CD14-positive monocyte (primary cell): ENCODE measurements around the gene RAG2. TPM values are rescaled to one million over a fixed set of nuclear protein-coding genes. Genes with fewer than 3 reads are reported as not detected.

ENCODE experiments used
- DNase-seq, 3 donors: peaks; one replicate each; pipeline ENCODE4 v3.0.0-alpha.2; 2011 to 2022
- H2AFZ ChIP-seq: 2 replicates; pipeline ENCODE4 v1.6.0; 2012; ENCODE audit warnings: mild to moderate bottlenecking, low read depth, low read length, inconsistent platforms; ENCODE audit not compliant: insufficient read depth, poor library complexity, severe bottlenecking
- H3K27ac ChIP-seq, 2 donors: 1 replicate in 1 of 2; 2 replicates in 1 of 2; pipeline ENCODE4 v1.5.1; 2012 to 2013; ENCODE audit warnings: low read length in 2 of 2, control low read depth in 1 of 2, inconsistent platforms in 1 of 2, low read depth in 1 of 2, mild to moderate bottlenecking in 1 of 2
- H3K27me3 ChIP-seq, 2 donors: one replicate each; pipeline versions ENCODE4 v1.6.0 to v1.6.1; 2011 to 2013; ENCODE audit warnings: low read length in 2 of 2; ENCODE audit not compliant: control insufficient read depth in 2 of 2, insufficient read depth in 2 of 2
- H3K36me3 ChIP-seq, 2 donors: replicated peaks in 1 of 2; 1 replicate in 1 of 2; 2 replicates in 1 of 2; pipeline versions ENCODE4 v1.5.1 to v1.6.1; 2012 to 2013; ENCODE audit warnings: low read length in 2 of 2, control low read depth in 1 of 2, inconsistent platforms in 1 of 2, mild to moderate bottlenecking in 1 of 2; ENCODE audit not compliant: insufficient read depth in 2 of 2, control insufficient read depth in 1 of 2
- H3K4me1 ChIP-seq, 2 donors: 1 replicate in 1 of 2; 2 replicates in 1 of 2; pipeline versions ENCODE4 v1.5.1 to v1.6.1; 2012 to 2013; ENCODE audit warnings: low read length in 2 of 2, control low read depth in 1 of 2, inconsistent platforms in 1 of 2, mild to moderate bottlenecking in 1 of 2, moderate library complexity in 1 of 2; ENCODE audit not compliant: insufficient read depth in 2 of 2, control insufficient read depth in 1 of 2
- H3K4me2 ChIP-seq: replicated peaks from 2 replicates; pipeline ENCODE3; 2012; ENCODE audit warnings: low read length, moderate library complexity, mild to moderate bottlenecking; ENCODE audit not compliant: poor library complexity, severe bottlenecking; ENCODE audit errors: extremely low read depth
- H3K4me3 ChIP-seq, 3 experiments: fragments of 200-600 bp in 1 of 3; sonication (generic) in 1 of 3; replicated peaks in 1 of 3; 1 replicate in 2 of 3; 2 replicates in 1 of 3; pipeline ENCODE4 v1.5.1; 2011 to 2013; ENCODE audit warnings: low read length in 3 of 3, mild to moderate bottlenecking in 3 of 3, control low read depth in 2 of 3, low read depth in 2 of 3, inconsistent platforms in 1 of 3, moderate library complexity in 1 of 3
- H3K79me2 ChIP-seq: 2 replicates; pipeline ENCODE4 v1.6.0; 2012; ENCODE audit warnings: mild to moderate bottlenecking, control low read depth, inconsistent platforms, low read length, moderate library complexity; ENCODE audit not compliant: insufficient read depth
- H3K9ac ChIP-seq: 2 replicates; pipeline ENCODE4 v1.6.0; 2017; ENCODE audit warnings: low read length, mild to moderate bottlenecking; ENCODE audit not compliant: insufficient read depth, poor library complexity, severe bottlenecking
- H3K9me3 ChIP-seq, 2 donors: replicated peaks in 1 of 2; 1 replicate in 1 of 2; 2 replicates in 1 of 2; pipeline versions ENCODE4 v1.5.1 to v1.6.1; 2012 to 2013; ENCODE audit warnings: low read length in 2 of 2, control low read depth in 1 of 2; ENCODE audit not compliant: control insufficient read depth in 1 of 2, insufficient read depth in 1 of 2
- H4K20me1 ChIP-seq: 2 replicates; pipeline ENCODE4 v1.6.0; 2012; ENCODE audit warnings: mild to moderate bottlenecking, low read length, control low read depth, moderate library complexity; ENCODE audit not compliant: insufficient read depth
- H3K27ac Mint-ChIP-seq, 7 donors: one replicate each; pipeline ENCODE4 v1.8.0; 2020; ENCODE audit warnings: mild to moderate bottlenecking in 7 of 7, mixed read lengths in 7 of 7, moderate library complexity in 6 of 7, inconsistent platforms in 2 of 7
- H3K27me3 Mint-ChIP-seq, 3 donors: one replicate each; pipeline ENCODE4 v1.8.0; 2021 to 2022; ENCODE audit warnings: low read depth in 3 of 3, mild to moderate bottlenecking in 3 of 3, mixed read lengths in 3 of 3, moderate library complexity in 3 of 3, inconsistent platforms in 1 of 3
- H3K36me3 Mint-ChIP-seq, 2 donors: one replicate each; pipeline ENCODE4 v1.8.0; 2020; ENCODE audit warnings: mixed read lengths in 2 of 2, inconsistent platforms in 1 of 2, mild to moderate bottlenecking in 1 of 2
- H3K4me1 Mint-ChIP-seq: one replicate; pipeline ENCODE4 v1.8.0; 2020; ENCODE audit warnings: mild to moderate bottlenecking, mixed read lengths
- H3K4me3 Mint-ChIP-seq, 2 donors: one replicate each; pipeline ENCODE4 v1.8.0; 2020; ENCODE audit warnings: mild to moderate bottlenecking in 2 of 2, mixed read lengths in 2 of 2, moderate library complexity in 1 of 2
- H3K9me3 Mint-ChIP-seq, 7 donors: one replicate each; pipeline ENCODE4 v1.8.0; 2020 to 2022; ENCODE audit warnings: mixed read lengths in 7 of 7, mild to moderate bottlenecking in 6 of 7, moderate library complexity in 6 of 7, inconsistent platforms in 2 of 7
- WGBS: methylation state at CpG from one replicate; pipeline ENCODE4 v1.1.5; 2013; ENCODE audit warnings: missing lambda C conversion rate; ENCODE audit not compliant: insufficient coverage; 5-methylcytosine and 5-hydroxymethylcytosine counted together
- intact Hi-C, 2 donors: fragments of 100-400 bp; cut with micrococcal nuclease; formaldehyde crosslinking; loops; one replicate each; pipeline versions ENCODE4 v1.15.0 to v1.15.1; 2023
- polyA plus RNA-seq, 3 donors: library from polyadenylated mRNA; depleted of rRNA in 1 of 3; unstranded in 2 of 3; stranded (reverse) in 1 of 3; fragments of 300-500 nt in 2 of 3; fragments of >200 nt in 1 of 3; fragmentation: Illumina TruSeq in 2 of 3; gene quantifications; 1 replicate in 2 of 3; 2 replicates in 1 of 3; pipeline ENCODE4 v1.2.3, GENCODE V29; 2012 to 2021
- TF ChIP-seq, protein P1 (sequence below): fragments of 200-600 bp; IDR thresholded peaks from one replicate; pipeline ENCODE4 v1.8.0; 2022; ENCODE audit warnings: antibody characterized with exemption, mild to moderate bottlenecking

RAG2 gene
- polyA plus RNA-seq, 3 donors = not detected

- Histone ChIP-seq H3K27ac (no peak overlapping the region), H2AFZ (no peak overlapping the region), H3K4me2 (no peak overlapping the region), H3K79me2 (no peaks in the 10 kb centered on the region), H3K4me3 (no peak overlapping the region), H3K4me1 (no peaks in the 10 kb centered on the region), H3K9ac (no peak overlapping the region), H3K36me3 (no peaks in the 10 kb centered on the region), H4K20me1 (no peaks in the 10 kb centered on the region), H3K9me3 (peaks cover 0 to 2% of the 10 kb centered on the region in 2 donors), H3K27me3 (peaks cover 12 to 19% of the 10 kb centered on the region in 2 donors)
- H3K4me1 Mint-ChIP-seq = peaks cover 2% of the 10 kb centered on the region
- H3K36me3 Mint-ChIP-seq = no peaks in the 10 kb centered on the region
- TF ChIP-seq, protein P1, sequence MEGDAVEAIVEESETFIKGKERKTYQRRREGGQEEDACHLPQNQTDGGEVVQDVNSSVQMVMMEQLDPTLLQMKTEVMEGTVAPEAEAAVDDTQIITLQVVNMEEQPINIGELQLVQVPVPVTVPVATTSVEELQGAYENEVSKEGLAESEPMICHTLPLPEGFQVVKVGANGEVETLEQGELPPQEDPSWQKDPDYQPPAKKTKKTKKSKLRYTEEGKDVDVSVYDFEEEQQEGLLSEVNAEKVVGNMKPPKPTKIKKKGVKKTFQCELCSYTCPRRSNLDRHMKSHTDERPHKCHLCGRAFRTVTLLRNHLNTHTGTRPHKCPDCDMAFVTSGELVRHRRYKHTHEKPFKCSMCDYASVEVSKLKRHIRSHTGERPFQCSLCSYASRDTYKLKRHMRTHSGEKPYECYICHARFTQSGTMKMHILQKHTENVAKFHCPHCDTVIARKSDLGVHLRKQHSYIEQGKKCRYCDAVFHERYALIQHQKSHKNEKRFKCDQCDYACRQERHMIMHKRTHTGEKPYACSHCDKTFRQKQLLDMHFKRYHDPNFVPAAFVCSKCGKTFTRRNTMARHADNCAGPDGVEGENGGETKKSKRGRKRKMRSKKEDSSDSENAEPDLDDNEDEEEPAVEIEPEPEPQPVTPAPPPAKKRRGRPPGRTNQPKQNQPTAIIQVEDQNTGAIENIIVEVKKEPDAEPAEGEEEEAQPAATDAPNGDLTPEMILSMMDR = no peak
- DNase-seq = peak; percentile 11 to 30 (median 30)
- H3K27ac Mint-ChIP-seq = no peak overlapping the region
- H3K9me3 Mint-ChIP-seq = peaks cover 2 to 5% (median 2%) of the 10 kb centered on the region in 7 donors
- H3K4me3 Mint-ChIP-seq = no peak overlapping the region
- intact Hi-C loops = no loop called here
- H3K27me3 Mint-ChIP-seq = peaks cover 8 to 18% (median 13%) of the 10 kb centered on the region in 3 donors
Observed at GRCh38 chr11:36586543-36586942, 11.5 kb downstream of the RAG2 start.

DNA sequence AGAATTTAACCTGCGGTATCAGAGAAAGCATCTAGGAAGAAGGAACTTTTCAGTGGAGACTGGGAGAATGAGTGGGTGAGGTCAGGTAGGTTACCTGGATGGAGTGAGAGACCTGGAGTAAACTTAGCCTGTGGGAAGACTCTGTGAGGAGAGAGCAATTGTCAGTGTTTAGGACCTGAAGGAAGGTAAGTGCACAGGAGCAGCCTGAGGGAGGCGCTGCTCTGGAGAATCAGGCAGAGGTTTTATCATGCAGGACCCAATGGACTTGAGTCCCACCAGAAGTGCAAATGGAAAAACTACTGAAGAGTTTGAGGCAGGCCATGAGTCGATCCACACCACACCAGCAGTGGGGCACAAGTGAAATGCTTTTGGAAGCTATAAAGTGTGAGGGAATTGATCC, 14.4 kb downstream of the RAG2 start:
- H3K4me3 Mint-ChIP-seq = no peak overlapping the region
- Histone ChIP-seq H3K4me2 (no peak overlapping the region), H3K27ac (no peak overlapping the region), H3K36me3 (no peaks in the 10 kb centered on the region), H3K9me3 (peaks cover 0 to 8% of the 10 kb centered on the region in 2 donors), H3K79me2 (no peaks in the 10 kb centered on the region), H3K9ac (no peak overlapping the region), H4K20me1 (no peaks in the 10 kb centered on the region), H3K4me3 (no peak overlapping the region), H3K4me1 (no peaks in the 10 kb centered on the region), H3K27me3 (peaks cover 0 to 3% of the 10 kb centered on the region in 2 donors), H2AFZ (peak overlapping the region; percentile 33)
- peaks cover 2 to 7% (median 2%) of the 10 kb centered on the region in 7 donors for H3K9me3 Mint-ChIP-seq
- intact Hi-C loops = no loop called here
- DNase-seq = no peak
- no peak overlapping the region for H3K27ac Mint-ChIP-seq
- no peaks in the 10 kb centered on the region for H3K36me3 Mint-ChIP-seq
- 97% methylated on average over 2 of the region's 3 CpGs for WGBS
- peaks cover 0 to 4% (median 4%) of the 10 kb centered on the region in 3 donors for H3K27me3 Mint-ChIP-seq
- peaks cover 2% of the 10 kb centered on the region for H3K4me1 Mint-ChIP-seq
- TF ChIP-seq, protein P1 = no peak
